GM21737 (cell line): ENCODE measurements around the gene MRPL19.

Experiments used
- ATAC-seq: cut with Tn5 transposase; IDR thresholded peaks from one replicate; pipeline ENCODE4 v1.9.1; 2021; ENCODE audit warnings: mild to moderate bottlenecking, moderate library complexity; ENCODE audit not compliant: unreplicated experiment

MRPL19 gene

GRCh38 chr2:75646583-75647425, at the start of gene MRPL19:
TSS of gene MRPL19 (plus strand) at chr2:75646783. CDS start at chr2:75646808, 25 bp downstream.
- ATAC-seq = peak; percentile 96

DNA sequence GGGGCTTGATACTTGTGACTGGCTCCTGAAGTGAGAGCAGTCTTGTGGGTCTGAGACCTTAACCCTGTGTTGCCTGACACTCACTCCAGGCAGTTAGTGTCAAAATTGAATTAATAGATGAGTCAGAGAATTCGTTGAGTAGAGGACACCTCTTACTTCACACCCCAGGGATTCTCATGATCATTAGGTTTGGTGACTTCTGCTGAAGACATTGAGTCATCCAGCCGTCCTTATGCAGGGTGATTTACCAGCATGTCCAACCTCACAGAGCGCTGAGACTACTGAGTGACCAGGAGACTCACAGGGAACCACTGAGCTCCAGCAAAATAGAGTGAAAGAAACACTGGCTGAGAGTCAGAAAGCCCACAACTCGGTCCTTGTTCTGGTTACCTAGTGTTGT, 49.8 kb upstream of the MRPL19 start:
- ATAC-seq = no peak

DNA sequence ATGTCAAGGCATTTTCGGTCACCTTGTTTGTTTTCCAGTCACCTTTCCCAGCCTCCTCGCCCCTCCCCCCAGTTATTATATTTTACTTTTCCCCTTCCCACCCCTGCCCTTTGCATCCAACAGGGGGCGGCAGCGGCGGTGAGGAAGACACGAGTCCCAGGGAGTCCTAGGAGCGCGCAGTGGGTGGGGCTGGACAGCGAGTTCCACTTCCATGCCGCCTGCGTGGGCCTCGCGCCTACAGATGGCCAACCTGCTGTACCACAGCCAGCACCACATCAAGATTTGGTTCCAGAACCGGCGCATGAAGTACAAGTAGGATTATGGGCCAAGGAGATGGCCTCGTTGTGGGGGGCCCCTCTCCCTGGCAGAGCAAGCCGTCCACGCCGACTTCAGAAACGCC, 48.6 kb upstream of the MRPL19 start:
- no peak for ATAC-seq

DNA sequence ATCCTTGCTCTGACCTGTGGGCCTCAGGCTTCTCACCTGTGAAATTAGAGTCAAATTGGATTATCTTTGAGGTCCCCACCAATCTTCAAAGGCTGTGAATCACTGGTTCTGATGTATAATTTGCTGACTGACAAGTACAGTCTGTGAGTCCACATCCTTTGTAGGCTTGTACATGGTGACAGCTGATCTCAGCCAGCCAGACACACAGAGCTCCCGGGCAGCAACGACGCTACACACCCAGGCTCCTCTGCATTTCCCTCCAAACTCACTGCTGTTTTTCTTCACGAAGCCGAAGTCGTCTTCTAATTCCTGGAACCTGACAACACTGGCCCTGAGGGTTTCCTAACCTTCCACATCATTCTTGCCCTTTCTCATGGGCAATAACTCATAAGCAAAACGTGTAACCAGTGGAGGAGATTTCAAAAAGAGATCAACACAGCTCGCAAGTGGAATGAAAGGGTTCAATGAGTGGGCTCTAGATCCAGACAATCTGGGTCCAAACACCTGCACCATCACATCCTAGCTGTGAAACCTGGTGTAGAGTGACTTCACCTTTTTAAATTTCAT, 47.9 kb upstream of the MRPL19 start:
- ATAC-seq = no peak

DNA sequence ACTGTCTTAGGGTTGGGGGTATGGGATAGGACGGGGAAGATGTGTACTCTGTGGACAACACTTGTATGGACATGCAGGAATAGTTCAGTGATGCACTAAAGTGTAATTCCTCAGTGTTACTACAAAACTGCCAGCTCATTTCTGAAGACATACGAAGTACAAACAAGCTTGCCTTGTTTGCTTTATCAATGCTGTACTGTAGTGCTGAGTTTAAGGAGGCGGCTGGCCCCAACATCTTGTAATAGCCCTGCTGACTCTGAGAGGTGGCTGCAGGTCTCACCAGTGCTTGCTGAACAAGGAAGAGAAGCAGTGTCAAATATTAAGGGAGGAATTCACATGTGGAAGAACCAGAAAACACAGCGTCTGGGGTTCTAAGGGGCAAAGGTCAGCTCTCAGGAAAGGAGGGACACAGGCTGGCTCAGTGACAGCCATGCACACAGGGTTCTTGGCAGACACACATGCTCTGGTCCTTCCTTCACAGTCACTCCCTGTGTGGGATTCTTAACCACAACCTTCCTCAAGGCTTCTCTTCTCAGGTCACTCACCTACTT, 46.0 kb upstream of the MRPL19 start:
- no peak for ATAC-seq

DNA sequence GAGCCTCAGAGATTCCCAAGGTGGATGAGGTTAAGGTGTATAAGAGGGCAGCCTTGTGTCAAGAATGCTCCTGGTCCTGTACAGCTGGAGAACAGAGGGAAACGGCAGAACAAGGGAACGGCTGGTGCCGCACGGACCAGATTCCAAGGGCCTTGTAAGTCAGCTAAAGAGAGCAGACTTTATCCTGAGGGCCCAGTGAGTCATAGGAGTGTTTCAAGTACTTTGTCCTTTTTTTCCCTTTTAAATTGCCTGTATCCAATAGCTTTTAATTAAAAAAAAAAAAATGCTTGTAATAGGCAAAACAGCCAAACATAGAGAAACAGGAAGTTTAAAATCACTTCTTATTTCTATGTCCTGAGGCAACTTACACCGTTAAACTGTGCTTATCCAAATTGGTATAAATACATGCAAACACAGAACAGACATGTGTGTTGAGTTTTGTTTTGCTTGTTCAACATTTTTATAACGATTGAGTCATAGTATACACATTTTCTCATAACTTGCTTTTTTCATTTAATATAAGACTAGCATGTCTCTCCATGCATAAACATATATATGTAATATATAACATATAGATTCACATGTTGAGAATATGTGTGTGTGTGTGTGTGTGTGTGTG, 43.8 kb upstream of the MRPL19 start:
- ATAC-seq = no peak

DNA sequence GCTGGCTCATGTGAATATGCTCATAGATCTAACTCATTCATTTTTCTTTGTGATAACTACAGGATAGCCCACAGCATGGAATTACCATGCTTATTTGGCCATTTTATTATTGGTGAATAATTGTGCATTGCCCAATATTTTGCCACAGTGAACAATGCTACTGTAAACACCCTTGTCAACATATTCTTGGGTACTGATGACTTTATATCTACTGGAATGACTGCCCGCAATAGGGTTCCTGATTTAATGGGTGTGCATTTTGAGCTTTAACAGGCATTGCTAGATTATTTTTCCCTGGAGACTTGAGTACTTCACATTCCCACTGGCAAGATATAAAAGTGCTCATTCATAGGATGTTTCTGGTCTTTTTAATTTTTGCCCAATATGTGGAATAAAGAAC, 43.1 kb upstream of the MRPL19 start:
- ATAC-seq = no peak

DNA sequence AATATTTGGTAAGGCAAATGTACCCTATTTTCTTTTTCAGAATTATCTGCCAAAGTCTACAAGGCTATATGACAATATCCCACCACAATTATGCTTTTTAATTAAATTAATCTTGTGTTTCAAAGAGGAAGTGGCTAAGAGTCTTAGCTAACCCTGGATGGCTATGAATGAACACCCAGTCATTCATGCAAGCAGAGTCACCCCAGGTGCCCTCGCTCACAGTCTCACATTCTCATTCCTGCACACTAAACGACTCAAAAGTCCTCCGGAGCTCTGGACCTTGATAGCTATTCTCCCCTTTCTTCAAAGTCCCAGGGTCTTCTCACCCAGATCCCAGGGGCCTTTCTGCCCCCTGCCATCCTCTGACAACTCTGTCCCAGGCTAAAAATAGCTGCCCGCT, 42.1 kb upstream of the MRPL19 start:
- ATAC-seq = no peak

DNA sequence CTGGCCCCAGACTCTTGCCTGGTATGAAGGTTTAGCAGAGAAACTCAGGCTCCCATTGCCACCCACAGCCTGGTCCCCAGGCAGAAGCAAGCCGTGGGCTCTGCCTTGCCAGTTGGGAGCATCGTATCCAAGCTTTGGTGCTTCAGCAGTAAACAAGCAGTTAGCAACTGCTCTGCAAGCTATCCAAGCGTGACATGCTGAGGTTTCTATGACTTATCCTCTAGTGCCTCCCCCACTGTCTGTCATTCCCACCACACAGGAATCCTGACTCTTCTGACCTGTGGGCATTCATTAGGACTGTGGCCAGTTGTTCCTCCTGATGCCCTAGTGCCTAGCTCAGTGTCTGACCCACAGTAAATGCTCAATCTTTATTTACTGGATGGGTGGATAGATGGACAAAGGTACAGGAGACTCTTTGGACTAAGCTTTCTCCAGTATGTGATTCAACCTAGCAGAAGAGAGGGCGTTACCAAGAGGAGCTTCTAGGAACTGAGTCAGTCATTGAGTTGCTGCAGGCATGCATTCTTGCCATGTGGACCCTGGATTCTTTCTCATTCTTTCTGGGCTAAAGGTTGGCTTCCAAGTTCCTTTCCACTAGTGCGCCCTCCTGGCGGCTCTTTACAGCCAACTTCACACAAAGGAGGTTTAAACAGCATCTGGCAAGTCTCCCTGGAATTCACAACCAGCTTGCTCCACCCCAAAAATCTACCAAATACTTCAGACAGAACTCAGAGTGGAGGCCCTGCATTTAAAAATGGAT, 40.6 kb upstream of the MRPL19 start:
- ATAC-seq = no peak

GRCh38 chr2:75606761-75607399, 39.7 kb upstream of the MRPL19 start:
- ATAC-seq = no peak

DNA sequence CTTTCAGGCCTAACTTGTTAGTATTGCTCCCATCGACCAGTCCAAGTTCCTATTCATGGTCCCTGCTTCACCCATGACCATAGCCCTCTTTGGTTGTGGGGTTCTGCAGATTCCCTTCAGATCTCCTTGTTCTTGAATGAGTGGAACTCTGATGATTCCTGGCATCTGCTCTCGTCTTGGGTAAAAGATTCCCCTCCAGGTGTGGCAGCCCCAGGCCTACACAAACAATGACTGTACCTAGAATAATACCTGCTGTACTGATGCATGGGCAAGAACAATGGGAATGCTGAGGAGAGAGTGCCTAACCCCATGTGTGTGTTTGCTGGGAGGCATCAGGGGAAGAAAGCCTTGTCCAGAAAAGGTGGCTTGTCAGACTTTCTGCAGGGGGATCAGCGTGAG, 39.2 kb upstream of the MRPL19 start:
- no peak for ATAC-seq

- no peak for ATAC-seq
Measured at GRCh38 chr2:75607988-75608683, 38.4 kb upstream of the MRPL19 start.

GRCh38 chr2:75608684-75609333, 37.8 kb upstream of the MRPL19 start:
- ATAC-seq = no peak

GRCh38 chr2:75609334-75609689, 37.3 kb upstream of the MRPL19 start:
- no peak for ATAC-seq

- ATAC-seq = no peak
Measured at GRCh38 chr2:75609937-75610508, 36.6 kb upstream of the MRPL19 start.

GRCh38 chr2:75610671-75611070, 35.9 kb upstream of the MRPL19 start:
- ATAC-seq = no peak

DNA sequence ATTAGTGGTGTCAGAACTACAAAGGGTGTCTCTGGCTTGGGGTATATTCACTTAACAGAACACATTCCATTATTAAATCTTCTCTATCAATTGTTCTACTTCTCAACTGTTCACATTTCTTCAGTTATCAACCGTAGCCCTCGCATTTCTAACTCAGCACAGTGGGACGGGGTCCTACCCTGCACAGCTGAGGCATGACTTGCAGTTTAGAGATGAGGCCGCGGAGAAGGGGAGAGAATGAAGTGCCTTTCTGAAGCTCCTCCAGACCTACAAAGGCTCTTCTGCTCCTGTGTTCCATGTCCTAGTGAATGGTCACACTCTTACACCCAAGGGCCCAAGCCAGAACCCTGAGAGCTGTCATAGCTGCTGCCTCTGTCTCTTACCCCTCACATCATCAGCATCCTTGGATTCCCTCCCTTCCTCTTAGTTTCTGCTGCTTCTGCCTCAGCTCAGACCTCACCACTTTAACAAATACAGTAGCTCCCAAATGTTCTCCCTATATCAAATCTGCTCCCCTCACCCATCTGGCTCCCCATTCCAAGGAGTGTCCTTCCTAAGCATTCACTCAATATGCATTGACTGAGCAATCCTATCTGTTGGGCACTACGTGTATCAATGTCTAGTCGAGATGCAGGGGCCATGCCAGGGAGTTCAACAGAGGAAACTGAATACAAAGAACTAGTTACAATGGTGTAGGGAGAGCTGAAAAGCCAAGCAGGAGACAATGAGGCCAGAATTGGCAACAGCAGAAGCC, 34.3 kb upstream of the MRPL19 start:
- no peak for ATAC-seq

DNA sequence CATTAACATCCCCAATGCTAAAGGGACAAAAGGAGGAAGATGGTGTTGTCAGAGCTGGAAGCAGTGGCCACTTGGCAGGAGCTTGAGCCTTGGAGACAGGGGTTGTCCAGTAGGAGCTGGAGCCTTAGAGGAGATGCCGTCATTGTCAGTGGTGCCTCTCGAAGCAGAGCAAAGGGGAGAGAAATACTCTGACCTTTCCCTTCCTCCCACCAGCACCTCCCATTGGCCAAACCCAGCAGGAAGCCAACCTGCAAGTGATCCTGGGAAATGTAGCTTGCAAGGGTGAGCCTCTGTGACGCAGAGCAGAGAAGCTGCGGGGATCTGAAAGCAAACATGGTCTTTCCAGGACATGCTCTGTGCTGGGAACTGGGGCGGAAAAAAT, 33.7 kb upstream of the MRPL19 start:
- no peak for ATAC-seq
